PC-3 (cell line): ENCODE measurements around the gene FLAD1. TPM values are rescaled to one million over a fixed set of nuclear protein-coding genes. Genes with fewer than 3 reads are reported as not detected.

ENCODE experiments used
- ATAC-seq: fragments of 200-7000 bp; cut with Tn5 transposase; 2 replicates; pipeline ENCODE4 v1.9.1; 2020; ENCODE audit warnings: mild to moderate bottlenecking, moderate library complexity
- BruUV-seq: library from RNA; stranded (reverse); fragments of 400-500 nt; replicated peaks from 2 replicates; lab custom pipeline; 2021; lab: Mats Ljungman, UMichigan
- CTCF ChIA-PET: fragments of 300-600 bp; sonication (Branson Sonifier 250); formaldehyde crosslinking; loops from one replicate; lab custom pipeline; 2022; ENCODE audit warnings: antibody characterized with exemption; lab: Charles Lee
- POLR2A ChIA-PET: fragments of 300-600 bp; sonication (Branson Sonifier 250); formaldehyde crosslinking; loops from one replicate; lab custom pipeline; 2022; ENCODE audit warnings: antibody characterized with exemption; ENCODE audit not compliant: unreplicated experiment; lab: Charles Lee
- DNase-seq: peaks from one replicate; pipeline ENCODE4 v3.0.0-alpha.2; 2015
- H2AFZ ChIP-seq: fragments of 300-600 bp; sonication (generic); 2 replicates; pipeline ENCODE4 v1.6.0; 2016; ENCODE audit warnings: antibody characterized with exemption, low read length
- H3F3A ChIP-seq: fragments of 300-600 bp; sonication (generic); one replicate; pipeline ENCODE4 v1.6.0; 2017; ENCODE audit warnings: antibody characterized with exemption, low read length, control low read depth, mild to moderate bottlenecking; ENCODE audit not compliant: unreplicated experiment
- H3K27ac ChIP-seq: fragments of 300-600 bp; sonication (generic); 2 replicates; pipeline ENCODE4 v1.5.1; 2016; ENCODE audit warnings: mild to moderate bottlenecking, low read length
- H3K27me3 ChIP-seq: fragments of 300-600 bp; sonication (generic); 2 replicates; pipeline ENCODE4 v1.6.1; 2016; ENCODE audit warnings: low read length, mixed read lengths
- H3K36me3 ChIP-seq: fragments of 300-600 bp; sonication (generic); 2 replicates; pipeline ENCODE4 v1.6.1; 2016; ENCODE audit warnings: low read depth, mixed run types, low read length, mixed read lengths
- H3K4me1 ChIP-seq: fragments of 300-600 bp; sonication (generic); 2 replicates; pipeline ENCODE4 v1.5.1; 2016; ENCODE audit warnings: low read length; ENCODE audit not compliant: insufficient read depth
- H3K4me2 ChIP-seq: fragments of 300-600 bp; sonication (generic); 2 replicates; pipeline ENCODE4 v1.6.0; 2016; ENCODE audit warnings: low read length
- H3K4me3 ChIP-seq: fragments of 300-600 bp; sonication (generic); 2 replicates; pipeline ENCODE4 v1.5.1; 2016; ENCODE audit warnings: mild to moderate bottlenecking, low read length, mixed read lengths
- H3K79me2 ChIP-seq: fragments of 300-600 bp; sonication (generic); 2 replicates; pipeline ENCODE4 v1.6.1; 2017; ENCODE audit warnings: low read length, mixed read lengths
- H3K9ac ChIP-seq: fragments of 300-600 bp; sonication (generic); 2 replicates; pipeline ENCODE4 v1.6.0; 2016; ENCODE audit warnings: mild to moderate bottlenecking, low read length
- H3K9me2 ChIP-seq: fragments of 300-600 bp; sonication (generic); replicated peaks from 2 replicates; pipeline ENCODE4 v1.6.1; 2016; ENCODE audit warnings: mixed run types, low read length, mixed read lengths
- H3K9me3 ChIP-seq: fragments of 300-600 bp; sonication (generic); 2 replicates; pipeline ENCODE4 v1.6.1; 2016; ENCODE audit warnings: low read length, mixed read lengths
- H4K20me1 ChIP-seq: fragments of 300-600 bp; sonication (generic); 2 replicates; pipeline ENCODE4 v1.6.1; 2016; ENCODE audit warnings: low read length, mixed read lengths
- EZH2 ChIP-seq: fragments of 300-600 bp; sonication (generic); IDR thresholded peaks from one replicate; pipeline ENCODE4 v1.6.1; 2017; ENCODE audit warnings: antibody characterized with exemption, mild to moderate bottlenecking, low read length; ENCODE audit not compliant: unreplicated experiment
- EZH2phosphoT487 ChIP-seq: fragments of 300-600 bp; sonication (generic); IDR thresholded peaks from 2 replicates; pipeline ENCODE4 v1.6.1; 2018; ENCODE audit warnings: mild to moderate bottlenecking, antibody characterized with exemption, low read length, borderline replicate concordance
- intact Hi-C: fragments of 100-400 bp; cut with micrococcal nuclease; formaldehyde crosslinking; loops from 2 replicates; pipeline ENCODE4 v1.9.0; 2023
- total RNA-seq: library from RNA; depleted of rRNA; stranded (reverse); fragments of >200 nt; gene quantifications from 2 replicates; pipeline ENCODE4 v1.2.3, GENCODE V29; 2014
- TF ChIP-seq, protein P1 (sequence below): fragments of 300-600 bp; sonication (generic); conservative IDR thresholded peaks from 2 replicates; pipeline ENCODE4 v1.5.1; 2017; ENCODE audit warnings: antibody characterized with exemption, low read depth, mild to moderate bottlenecking, low read length

Gene FLAD1
- total RNA-seq, 1 experiment from 2014 or later: 84.0 TPM

DNA sequence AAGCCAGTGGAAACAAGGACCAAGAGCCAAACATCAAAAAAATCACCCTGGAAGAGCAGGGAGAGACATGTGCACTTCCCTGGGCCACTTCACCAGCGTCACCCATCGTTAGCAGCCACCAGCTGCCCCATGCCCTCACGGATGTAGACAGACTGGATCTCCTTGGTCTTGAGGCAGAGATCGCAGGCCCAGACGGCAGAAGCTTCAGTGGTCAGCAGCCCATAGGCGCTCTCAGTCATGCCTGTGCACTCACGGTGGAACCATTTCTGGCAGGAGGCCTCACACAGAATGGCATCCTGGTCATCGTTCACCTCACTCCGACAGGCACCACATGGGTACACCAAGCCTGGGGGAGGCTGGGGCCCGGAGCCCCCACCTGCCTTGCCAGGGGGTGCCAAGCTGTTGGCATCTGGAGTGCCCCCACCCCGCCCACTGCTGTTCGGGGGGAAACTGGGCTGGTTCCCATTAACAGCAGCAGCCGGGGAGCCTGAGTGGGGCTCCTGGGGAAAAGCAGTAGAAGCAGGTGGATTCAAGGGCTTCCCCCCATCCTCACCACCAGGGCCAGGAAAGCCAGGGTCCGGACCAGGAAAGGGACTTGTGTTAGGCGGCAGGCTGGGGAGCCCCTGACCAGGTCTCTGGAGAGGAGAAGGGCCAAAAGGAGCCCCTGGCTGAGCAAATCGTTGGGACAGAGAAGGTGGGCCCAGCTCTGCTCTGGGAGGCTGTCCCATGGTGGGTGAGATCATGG lies 24.3 kb upstream of the FLAD1 start:
- H3K79me2 ChIP-seq: peaks cover 42% of the 10 kb centered on the region
- no peaks in the 10 kb centered on the region for H3K9me3 ChIP-seq
- H3K9ac ChIP-seq: no peak overlapping the region
- BruUV-seq: no TSS peak
- no peaks in the 10 kb centered on the region for H3F3A ChIP-seq
- H3K9me2 ChIP-seq: no peaks in the 10 kb centered on the region
- CTCF ChIA-PET: no interaction called here
- POLR2A ChIA-PET: no interaction called here
- H3K36me3 ChIP-seq: peaks cover 17% of the 10 kb centered on the region; the same call in 1 of the 2 replicates
- no peaks in the 10 kb centered on the region for H3K27me3 ChIP-seq
- peaks cover 31% of the 10 kb centered on the region for H3K4me1 ChIP-seq
- TF ChIP-seq EZH2: no peak
- TF ChIP-seq, protein P1, sequence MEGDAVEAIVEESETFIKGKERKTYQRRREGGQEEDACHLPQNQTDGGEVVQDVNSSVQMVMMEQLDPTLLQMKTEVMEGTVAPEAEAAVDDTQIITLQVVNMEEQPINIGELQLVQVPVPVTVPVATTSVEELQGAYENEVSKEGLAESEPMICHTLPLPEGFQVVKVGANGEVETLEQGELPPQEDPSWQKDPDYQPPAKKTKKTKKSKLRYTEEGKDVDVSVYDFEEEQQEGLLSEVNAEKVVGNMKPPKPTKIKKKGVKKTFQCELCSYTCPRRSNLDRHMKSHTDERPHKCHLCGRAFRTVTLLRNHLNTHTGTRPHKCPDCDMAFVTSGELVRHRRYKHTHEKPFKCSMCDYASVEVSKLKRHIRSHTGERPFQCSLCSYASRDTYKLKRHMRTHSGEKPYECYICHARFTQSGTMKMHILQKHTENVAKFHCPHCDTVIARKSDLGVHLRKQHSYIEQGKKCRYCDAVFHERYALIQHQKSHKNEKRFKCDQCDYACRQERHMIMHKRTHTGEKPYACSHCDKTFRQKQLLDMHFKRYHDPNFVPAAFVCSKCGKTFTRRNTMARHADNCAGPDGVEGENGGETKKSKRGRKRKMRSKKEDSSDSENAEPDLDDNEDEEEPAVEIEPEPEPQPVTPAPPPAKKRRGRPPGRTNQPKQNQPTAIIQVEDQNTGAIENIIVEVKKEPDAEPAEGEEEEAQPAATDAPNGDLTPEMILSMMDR: no peak
- TF ChIP-seq EZH2phosphoT487: no peak
- no peak overlapping the region for H3K4me2 ChIP-seq
- H4K20me1 ChIP-seq: no peaks in the 10 kb centered on the region
- no peak overlapping the region for H2AFZ ChIP-seq
- intact Hi-C loops: no loop called here
- no peak overlapping the region for H3K4me3 ChIP-seq
- ATAC-seq (no peak), DNase-seq (no peak)
- H3K27ac ChIP-seq: no peak overlapping the region

DNA sequence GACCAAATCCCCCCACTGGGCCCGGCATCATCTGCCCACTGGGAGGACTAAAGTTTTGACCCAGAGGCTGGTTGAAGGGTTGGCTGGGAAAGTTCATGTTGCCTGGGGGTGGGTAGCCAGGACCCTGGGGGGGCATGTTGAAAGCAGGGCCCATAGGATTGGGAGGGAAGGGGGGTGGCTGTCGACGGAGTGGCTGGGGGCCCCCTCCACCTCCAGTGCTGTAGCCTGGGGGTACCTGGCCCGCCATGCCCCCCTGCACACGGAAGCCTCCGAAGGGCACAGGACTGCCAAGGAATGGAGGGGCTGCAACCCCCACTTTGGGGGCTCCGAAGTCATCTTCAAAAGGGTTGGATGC lies 23.7 kb upstream of the FLAD1 start:
- TF ChIP-seq, protein P1: no peak
- no peak for TF ChIP-seq EZH2
- no peak for TF ChIP-seq EZH2phosphoT487
- Histone ChIP-seq H3K27ac (no peak overlapping the region), H3K9ac (no peak overlapping the region)

More for the DNA sequence above, 23.7 kb upstream of the FLAD1 start:
- ATAC-seq: no peak
- POLR2A ChIA-PET: no interaction called here
- H3K4me3 ChIP-seq: no peak overlapping the region
- H3F3A ChIP-seq: no peaks in the 10 kb centered on the region
- no peaks in the 10 kb centered on the region for H3K9me3 ChIP-seq
- H4K20me1 ChIP-seq: no peaks in the 10 kb centered on the region
- H3K27me3 ChIP-seq: no peaks in the 10 kb centered on the region
- no TSS peak for BruUV-seq
- H3K9me2 ChIP-seq: no peaks in the 10 kb centered on the region
- H3K4me2 ChIP-seq: no peak overlapping the region
- intact Hi-C loops: no loop called here
- no peak overlapping the region for H2AFZ ChIP-seq
- H3K4me1 ChIP-seq: peaks cover 31% of the 10 kb centered on the region
- CTCF ChIA-PET: no interaction called here
- peaks cover 42% of the 10 kb centered on the region for H3K79me2 ChIP-seq
- H3K36me3 ChIP-seq: peaks cover 20% of the 10 kb centered on the region; the same call in 1 of the 2 replicates
- no peak for DNase-seq
